Stomach smooth muscle (tissue), 2 donors: ENCODE data around the gene SLX1A.
"Not testable (repeated sequence)": the region's sequence is repeated elsewhere in the genome, so short reads cannot be mapped to it uniquely, and the experiment has no call there.

Experiments used
- H3K27ac ChIP-seq: one replicate; pipeline ENCODE4 v1.7.0; 2013; ENCODE audit warnings: mild to moderate bottlenecking, low read length, inconsistent platforms
- H3K27me3 ChIP-seq, 2 donors: one replicate each; pipeline ENCODE4 v1.7.0; 2013; ENCODE audit warnings: low read length in 2 of 2; ENCODE audit not compliant: insufficient read depth in 2 of 2, control insufficient read depth in 1 of 2
- H3K36me3 ChIP-seq, 2 donors: one replicate each; pipeline ENCODE4 v1.7.0; 2013; ENCODE audit warnings: low read length in 2 of 2; ENCODE audit not compliant: control insufficient read depth in 2 of 2, insufficient read depth in 2 of 2
- H3K4me1 ChIP-seq: one replicate; pipeline ENCODE4 v1.7.0; 2013; ENCODE audit warnings: low read length; ENCODE audit not compliant: control insufficient read depth, insufficient read depth
- H3K4me3 ChIP-seq, 2 donors: one replicate each; pipeline ENCODE4 v1.7.0; 2013; ENCODE audit warnings: low read length in 2 of 2
- H3K9ac ChIP-seq, 2 donors: one replicate each; pipeline ENCODE4 v1.7.0; 2013; ENCODE audit warnings: low read length in 2 of 2, mild to moderate bottlenecking in 1 of 2
- H3K9me3 ChIP-seq, 2 donors: one replicate each; pipeline ENCODE4 v1.7.0; 2013; ENCODE audit warnings: low read length in 2 of 2; ENCODE audit not compliant: control insufficient read depth in 2 of 2
- donor health status: healthy.
- donor health status: Pancreatic carcinoma.

The SLX1A gene

GRCh38 chr16:30193615-30194014, at the start of gene SLX1A, which contains the start of gene BOLA2B:
Gene SLX1A, plus strand, starts transcription at chr16:30193875. Its CDS starts 210 bp downstream, at chr16:30194085.
Gene BOLA2B, minus strand, starts transcription at chr16:30193666. Its CDS starts 71 bp downstream, at chr16:30193595.
- H3K4me1 ChIP-seq, H3K9me3 ChIP-seq, H3K27ac ChIP-seq, H3K27me3 ChIP-seq, H3K9ac ChIP-seq, H3K36me3 ChIP-seq: not testable (repeated sequence)
- peak within 1 kb of the TSS in 1 of 2 donors; percentile 49 for H3K4me3 ChIP-seq

- H3K9ac ChIP-seq: no peak overlapping the region
- H3K27me3 ChIP-seq: no peaks in the 10 kb centered on the region
- no peaks in the 10 kb centered on the region for H3K4me1 ChIP-seq
- H3K4me3 ChIP-seq: no peak overlapping the region
- H3K9me3 ChIP-seq: no peaks in the 10 kb centered on the region
- no peaks in the 10 kb centered on the region for H3K36me3 ChIP-seq
- H3K27ac ChIP-seq: no peak overlapping the region
Measured at GRCh38 chr16:30144017-30144416, 49.7 kb upstream of the SLX1A start.

GRCh38 chr16:30144917-30145316, 48.8 kb upstream of the SLX1A start:
- Histone ChIP-seq H3K27ac (no peak overlapping the region), H3K4me1 (no peaks in the 10 kb centered on the region), H3K9ac (no peak overlapping the region), H3K36me3 (no peaks in the 10 kb centered on the region), H3K4me3 (no peak overlapping the region), H3K9me3 (peaks cover 0 to 3% of the 10 kb centered on the region in 2 donors), H3K27me3 (no peaks in the 10 kb centered on the region)

GRCh38 chr16:30145657-30146056, 48.0 kb upstream of the SLX1A start:
- Histone ChIP-seq H3K27me3 (no peaks in the 10 kb centered on the region), H3K9me3 (peaks cover 0 to 3% of the 10 kb centered on the region in 2 donors), H3K9ac (no peak overlapping the region), H3K4me3 (no peak overlapping the region), H3K4me1 (no peaks in the 10 kb centered on the region), H3K36me3 (no peaks in the 10 kb centered on the region), H3K27ac (no peak overlapping the region)

GRCh38 chr16:30147843-30148510, 45.7 kb upstream of the SLX1A start:
- H3K27me3 ChIP-seq: no peaks in the 10 kb centered on the region
- H3K4me3 ChIP-seq: no peak overlapping the region
- H3K36me3 ChIP-seq: no peaks in the 10 kb centered on the region
- peaks cover 0 to 3% of the 10 kb centered on the region in 2 donors for H3K9me3 ChIP-seq
- H3K4me1 ChIP-seq: no peaks in the 10 kb centered on the region
- no peak overlapping the region for H3K9ac ChIP-seq
- no peak overlapping the region for H3K27ac ChIP-seq

- Histone ChIP-seq H3K27ac (no peak overlapping the region), H3K4me3 (no peak overlapping the region), H3K36me3 (no peaks in the 10 kb centered on the region), H3K9ac (no peak overlapping the region), H3K27me3 (no peaks in the 10 kb centered on the region), H3K4me1 (no peaks in the 10 kb centered on the region), H3K9me3 (peaks cover 0 to 3% of the 10 kb centered on the region in 2 donors)
Measured at GRCh38 chr16:30149250-30149930, 44.3 kb upstream of the SLX1A start.

GRCh38 chr16:30151091-30151490, 42.6 kb upstream of the SLX1A start:
- H3K27ac ChIP-seq: no peak overlapping the region
- H3K9ac ChIP-seq: no peak overlapping the region
- no peaks in the 10 kb centered on the region for H3K36me3 ChIP-seq
- H3K4me1 ChIP-seq: no peaks in the 10 kb centered on the region
- peaks cover 0 to 3% of the 10 kb centered on the region in 2 donors for H3K9me3 ChIP-seq
- H3K27me3 ChIP-seq: no peaks in the 10 kb centered on the region
- H3K4me3 ChIP-seq: no peak overlapping the region

GRCh38 chr16:30152517-30152916, 41.2 kb upstream of the SLX1A start:
- H3K27me3 ChIP-seq: no peaks in the 10 kb centered on the region
- no peaks in the 10 kb centered on the region for H3K4me1 ChIP-seq
- H3K36me3 ChIP-seq: no peaks in the 10 kb centered on the region
- no peak overlapping the region for H3K9ac ChIP-seq
- H3K4me3 ChIP-seq: no peak overlapping the region
- peaks cover 0 to 3% of the 10 kb centered on the region in 2 donors for H3K9me3 ChIP-seq
- no peak overlapping the region for H3K27ac ChIP-seq

GRCh38 chr16:30155188-30155587, 38.5 kb upstream of the SLX1A start:
- Histone ChIP-seq H3K27me3 (no peaks in the 10 kb centered on the region), H3K9ac (no peak overlapping the region), H3K36me3 (no peaks in the 10 kb centered on the region), H3K27ac (no peak overlapping the region), H3K9me3 (no peaks in the 10 kb centered on the region), H3K4me1 (no peaks in the 10 kb centered on the region), H3K4me3 (no peak overlapping the region)

GRCh38 chr16:30157214-30157613, 36.5 kb upstream of the SLX1A start:
- H3K27me3 ChIP-seq: no peaks in the 10 kb centered on the region
- H3K9me3 ChIP-seq: no peaks in the 10 kb centered on the region
- H3K9ac ChIP-seq: no peak overlapping the region
- H3K27ac ChIP-seq: no peak overlapping the region
- H3K4me1 ChIP-seq: no peaks in the 10 kb centered on the region
- no peaks in the 10 kb centered on the region for H3K36me3 ChIP-seq
- H3K4me3 ChIP-seq: no peak overlapping the region

- H3K36me3 ChIP-seq: no peaks in the 10 kb centered on the region
- no peaks in the 10 kb centered on the region for H3K27me3 ChIP-seq
Measured at GRCh38 chr16:30163538-30163937, 30.1 kb upstream of the SLX1A start.

More at GRCh38 chr16:30163538-30163937, 30.1 kb upstream of the SLX1A start:
- no peaks in the 10 kb centered on the region for H3K9me3 ChIP-seq
- H3K9ac ChIP-seq: no peak overlapping the region
- no peak overlapping the region for H3K27ac ChIP-seq
- no peak overlapping the region for H3K4me3 ChIP-seq
- H3K4me1 ChIP-seq: no peaks in the 10 kb centered on the region
